SK-N-MC (cell line): ENCODE measurements around the gene FHIP1B.

Source experiments
- EZH2 ChIP-seq: fragments of 200-600 bp; sonication (generic); IDR thresholded peaks from one replicate; pipeline ENCODE4 v1.6.1; 2017; ENCODE audit warnings: antibody characterized with exemption
- POLR2AphosphoS5 ChIP-seq: IDR thresholded peaks from 2 replicates; pipeline ENCODE4 v1.6.1; 2012; ENCODE audit warnings: mild to moderate bottlenecking, low read depth, low read length, borderline replicate concordance

DNA sequence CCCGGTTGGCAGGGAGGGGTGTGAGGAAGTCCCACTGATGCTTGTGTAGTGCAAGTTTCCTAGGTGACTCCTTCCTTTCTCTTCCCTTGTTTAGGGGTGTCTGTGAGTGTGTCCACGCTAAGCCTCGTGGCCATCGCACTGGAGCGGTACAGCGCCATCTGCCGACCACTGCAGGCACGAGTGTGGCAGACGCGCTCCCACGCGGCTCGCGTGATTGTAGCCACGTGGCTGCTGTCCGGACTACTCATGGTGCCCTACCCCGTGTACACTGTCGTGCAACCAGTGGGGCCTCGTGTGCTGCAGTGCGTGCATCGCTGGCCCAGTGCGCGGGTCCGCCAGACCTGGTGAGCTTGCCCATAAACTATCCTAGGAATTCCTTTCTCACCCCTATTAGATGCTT is 35.6 kb upstream of the FHIP1B start:
- no peak for TF ChIP-seq EZH2
- TF ChIP-seq POLR2AphosphoS5: no peak
